ENCODE measurements around the gene CPEB3.

CPEB3 gene

GRCh38 chr10:92038949-92039348, 251.9 kb downstream of the CPEB3 start:
- TF ChIP-seq GATA2 (IDR thresholded peaks at IDR 0.05; ENCODE audit: low read depth, low read length), result no peak
- TF ChIP-seq GATA3 (IDR thresholded peaks at IDR 0.05; ENCODE audit: low read depth, low read length), result no peak

- no peak for TF ChIP-seq GATA2 (IDR thresholded peaks at IDR 0.05; ENCODE audit: low read depth, low read length)
Measured at GRCh38 chr10:92031580-92031979, 259.3 kb downstream of the CPEB3 start.

- TF ChIP-seq GATA2 (IDR thresholded peaks at IDR 0.05; ENCODE audit: low read depth, low read length) (no peak), GATA3 (IDR thresholded peaks at IDR 0.05; ENCODE audit: low read depth, low read length) (no peak)
Measured at GRCh38 chr10:92027141-92027540, 263.7 kb downstream of the CPEB3 start.

- TF ChIP-seq GATA3 (IDR thresholded peaks at IDR 0.05; ENCODE audit: low read depth, low read length) (no peak), GATA2 (IDR thresholded peaks at IDR 0.05; ENCODE audit: low read depth, low read length) (no peak)
Measured at GRCh38 chr10:92024700-92025099, 266.2 kb downstream of the CPEB3 start.

GRCh38 chr10:92014620-92015019, 276.3 kb downstream of the CPEB3 start:
- no peak for TF ChIP-seq GATA3 (IDR thresholded peaks at IDR 0.05; ENCODE audit: low read depth, low read length)
- no peak for TF ChIP-seq GATA2 (IDR thresholded peaks at IDR 0.05; ENCODE audit: low read depth, low read length)

- no peak for TF ChIP-seq GATA2 (IDR thresholded peaks at IDR 0.05; ENCODE audit: low read depth, low read length)
- no peak for TF ChIP-seq GATA3 (IDR thresholded peaks at IDR 0.05; ENCODE audit: low read depth, low read length)
Measured at GRCh38 chr10:92011560-92012214, 279.2 kb downstream of the CPEB3 start.

- TF ChIP-seq GATA3 (IDR thresholded peaks at IDR 0.05; ENCODE audit: low read depth, low read length), result no peak
- no peak for TF ChIP-seq GATA2 (IDR thresholded peaks at IDR 0.05; ENCODE audit: low read depth, low read length)
Measured at GRCh38 chr10:92010047-92010735, 280.7 kb downstream of the CPEB3 start.

- no peak for TF ChIP-seq GATA2 (IDR thresholded peaks at IDR 0.05; ENCODE audit: low read depth, low read length)
- no peak for TF ChIP-seq GATA3 (IDR thresholded peaks at IDR 0.05; ENCODE audit: low read depth, low read length)
Measured at GRCh38 chr10:92009445-92009844, 281.4 kb downstream of the CPEB3 start.

GRCh38 chr10:92005978-92006377, 284.9 kb downstream of the CPEB3 start:
- TF ChIP-seq GATA3 (IDR thresholded peaks at IDR 0.05; ENCODE audit: low read depth, low read length) (no peak), GATA2 (IDR thresholded peaks at IDR 0.05; ENCODE audit: low read depth, low read length) (no peak)

- TF ChIP-seq GATA2 (IDR thresholded peaks at IDR 0.05; ENCODE audit: low read depth, low read length) (no peak), GATA3 (IDR thresholded peaks at IDR 0.05; ENCODE audit: low read depth, low read length) (no peak)
Measured at GRCh38 chr10:92003258-92003657, 287.6 kb downstream of the CPEB3 start.

GRCh38 chr10:92001995-92002394, 288.9 kb downstream of the CPEB3 start:
- no peak for TF ChIP-seq GATA2 (IDR thresholded peaks at IDR 0.05; ENCODE audit: low read depth, low read length)
- no peak for TF ChIP-seq GATA3 (IDR thresholded peaks at IDR 0.05; ENCODE audit: low read depth, low read length)

GRCh38 chr10:92001581-92001980, 289.3 kb downstream of the CPEB3 start:
- TF ChIP-seq GATA2 (IDR thresholded peaks at IDR 0.05; ENCODE audit: low read depth, low read length), result no peak
- no peak for TF ChIP-seq GATA3 (IDR thresholded peaks at IDR 0.05; ENCODE audit: low read depth, low read length)
